Measurements from ENCODE around the gene PRRG2.

DNA sequence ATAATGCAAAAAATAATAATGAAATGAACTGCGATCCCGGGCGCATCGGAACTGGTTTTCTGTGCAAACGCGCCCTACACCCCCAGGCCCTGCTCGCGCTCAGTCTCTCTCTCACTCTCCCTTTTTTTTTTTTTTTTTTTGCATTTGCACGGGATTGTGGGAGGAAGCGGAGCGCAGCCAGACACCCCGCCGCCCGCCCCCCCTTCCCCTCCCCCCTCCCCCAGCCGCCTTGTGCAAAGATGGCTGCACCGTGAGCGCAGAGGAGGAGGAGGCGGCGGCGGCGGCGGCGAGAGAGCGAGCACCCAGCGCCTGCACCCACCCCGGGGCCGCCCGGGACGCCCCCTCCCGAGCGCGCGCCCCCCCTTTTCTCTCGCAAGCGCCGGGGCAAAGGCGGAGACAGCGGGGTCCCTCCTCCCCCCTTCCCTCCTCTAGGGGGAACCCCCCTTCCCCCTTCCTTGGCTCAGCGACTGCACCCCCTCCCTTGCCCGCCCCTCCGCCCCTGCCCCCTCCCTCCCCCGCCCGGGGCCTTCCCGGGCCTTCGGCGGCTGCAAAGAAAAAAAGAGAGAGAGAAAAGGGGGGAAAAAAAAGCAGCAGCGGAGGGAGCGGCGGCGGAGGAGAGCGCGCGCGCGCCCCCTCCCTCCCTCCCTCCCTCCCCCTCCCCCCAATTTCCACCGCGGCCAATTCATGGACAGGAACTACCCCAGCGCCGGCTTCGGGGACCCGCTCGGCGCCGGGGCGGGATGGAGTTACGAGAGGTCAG is 10.0 kb downstream of the PRRG2 start, which contains the start of gene PRR12:
- TF ChIP-seq, protein P1, sequence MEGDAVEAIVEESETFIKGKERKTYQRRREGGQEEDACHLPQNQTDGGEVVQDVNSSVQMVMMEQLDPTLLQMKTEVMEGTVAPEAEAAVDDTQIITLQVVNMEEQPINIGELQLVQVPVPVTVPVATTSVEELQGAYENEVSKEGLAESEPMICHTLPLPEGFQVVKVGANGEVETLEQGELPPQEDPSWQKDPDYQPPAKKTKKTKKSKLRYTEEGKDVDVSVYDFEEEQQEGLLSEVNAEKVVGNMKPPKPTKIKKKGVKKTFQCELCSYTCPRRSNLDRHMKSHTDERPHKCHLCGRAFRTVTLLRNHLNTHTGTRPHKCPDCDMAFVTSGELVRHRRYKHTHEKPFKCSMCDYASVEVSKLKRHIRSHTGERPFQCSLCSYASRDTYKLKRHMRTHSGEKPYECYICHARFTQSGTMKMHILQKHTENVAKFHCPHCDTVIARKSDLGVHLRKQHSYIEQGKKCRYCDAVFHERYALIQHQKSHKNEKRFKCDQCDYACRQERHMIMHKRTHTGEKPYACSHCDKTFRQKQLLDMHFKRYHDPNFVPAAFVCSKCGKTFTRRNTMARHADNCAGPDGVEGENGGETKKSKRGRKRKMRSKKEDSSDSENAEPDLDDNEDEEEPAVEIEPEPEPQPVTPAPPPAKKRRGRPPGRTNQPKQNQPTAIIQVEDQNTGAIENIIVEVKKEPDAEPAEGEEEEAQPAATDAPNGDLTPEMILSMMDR (conservative IDR thresholded peaks at IDR 0.05): no peak
- TF ChIP-seq ZFX (IDR thresholded peaks at IDR 0.05): no peak
